Muscle of leg (tissue), 11 donors: ENCODE data around the gene FAM120A. TPM values are rescaled to one million over a fixed set of nuclear protein-coding genes. Genes with fewer than 3 reads are reported as not detected.
A peak's percentile ranks its signal among the peaks of the same experiment; 100 is the strongest.

Experiments used
- DNase-seq: peaks from one replicate; pipeline ENCODE4 v3.0.0; 2013
- H3K27ac ChIP-seq: one replicate; pipeline ENCODE4 v1.5.1; 2013; ENCODE audit warnings: mild to moderate bottlenecking, low read length, control low read depth
- H3K27me3 ChIP-seq: one replicate; pipeline ENCODE4 v1.6.1; 2013; ENCODE audit warnings: low read length; ENCODE audit not compliant: control insufficient read depth, insufficient read depth
- H3K36me3 ChIP-seq: one replicate; pipeline ENCODE4 v1.6.1; 2013; ENCODE audit warnings: low read length; ENCODE audit not compliant: control insufficient read depth, insufficient read depth
- H3K4me1 ChIP-seq: one replicate; pipeline ENCODE4 v1.6.1; 2013; ENCODE audit warnings: low read length; ENCODE audit not compliant: control insufficient read depth, insufficient read depth
- H3K4me3 ChIP-seq: one replicate; pipeline ENCODE4 v1.5.1; 2013; ENCODE audit warnings: low read length, control low read depth
- H3K9me3 ChIP-seq: replicated peaks from 2 replicates; pipeline ENCODE4 v1.6.1; 2013; ENCODE audit warnings: low read depth, low read length; ENCODE audit not compliant: control insufficient read depth
- WGBS: methylation state at CpG from one replicate; pipeline ENCODE4 v1.1.5; 2013; ENCODE audit warnings: missing lambda C conversion rate; ENCODE audit not compliant: insufficient coverage; 5-methylcytosine and 5-hydroxymethylcytosine counted together
- polyA plus RNA-seq, 8 donors: library from polyadenylated mRNA; unstranded; fragments of 120-200 nt; gene quantifications; one replicate each; pipeline versions ENCODE4 v1.2.1 to v1.2.3, GENCODE V29; 2013; ENCODE audit warnings: inconsistent platforms in 1 of 8, low replicate concordance in 1 of 8; ENCODE audit not compliant: insufficient read length in 8 of 8, insufficient read depth in 1 of 8
- total RNA-seq: library from RNA; stranded (reverse); fragments of 120-200 nt; gene quantifications from one replicate; pipeline ENCODE4 v1.2.4, GENCODE V29; 2013

The FAM120A gene
- total and polyA plus RNA-seq, 9 donors, result 45.8 to 68.3 (median 61.3) TPM

- no peak overlapping the region for H3K4me3 ChIP-seq
- DNase-seq, result no peak
- no peaks in the 10 kb centered on the region for H3K9me3 ChIP-seq
- WGBS, result 93% methylated on average over 2 of the region's 4 CpGs
- no peaks in the 10 kb centered on the region for H3K27me3 ChIP-seq
- H3K27ac ChIP-seq, result no peak overlapping the region
- peaks cover 17% of the 10 kb centered on the region for H3K36me3 ChIP-seq
- H3K4me1 ChIP-seq, result no peaks in the 10 kb centered on the region
These were observed 28.8 kb downstream of the FAM120A start for GRCh38 chr9:93480262-93480661.

- Histone ChIP-seq H3K4me3 (no peak overlapping the region), H3K27me3 (no peaks in the 10 kb centered on the region), H3K27ac (no peak overlapping the region), H3K36me3 (peaks cover 19% of the 10 kb centered on the region), H3K9me3 (no peaks in the 10 kb centered on the region), H3K4me1 (no peaks in the 10 kb centered on the region)
- 87% methylated on average over 6 of the region's 7 CpGs for WGBS
- no peak for DNase-seq
These were observed 29.3 kb downstream of the FAM120A start for GRCh38 chr9:93480728-93481324.

GRCh38 chr9:93483497-93483896, 32.0 kb downstream of the FAM120A start:
- Histone ChIP-seq H3K4me1 (no peaks in the 10 kb centered on the region), H3K4me3 (no peak overlapping the region), H3K9me3 (no peaks in the 10 kb centered on the region), H3K36me3 (peaks cover 22% of the 10 kb centered on the region), H3K27me3 (no peaks in the 10 kb centered on the region), H3K27ac (no peak overlapping the region)
- no peak for DNase-seq
- WGBS, result no CpG with 5 or more reads among the region's 2 CpGs

GRCh38 chr9:93486268-93486667, 34.8 kb downstream of the FAM120A start:
- H3K36me3 ChIP-seq, result peaks cover 28% of the 10 kb centered on the region
- no peak overlapping the region for H3K27ac ChIP-seq
- no peak for DNase-seq

GRCh38 chr9:93488244-93488643, 36.8 kb downstream of the FAM120A start:
- no peak for DNase-seq
- Histone ChIP-seq H3K36me3 (peaks cover 28% of the 10 kb centered on the region), H3K27ac (no peak overlapping the region), H3K27me3 (no peaks in the 10 kb centered on the region), H3K4me3 (no peak overlapping the region), H3K9me3 (no peaks in the 10 kb centered on the region), H3K4me1 (no peaks in the 10 kb centered on the region)
- 79% methylated on average over 4 of the region's 5 CpGs for WGBS

More at GRCh38 chr9:93486268-93486667, 34.8 kb downstream of the FAM120A start:
- H3K4me1 ChIP-seq, result no peaks in the 10 kb centered on the region
- H3K9me3 ChIP-seq, result no peaks in the 10 kb centered on the region
- no peak overlapping the region for H3K4me3 ChIP-seq
- H3K27me3 ChIP-seq, result no peaks in the 10 kb centered on the region
- no CpG with 5 or more reads among the region's 1 CpG for WGBS

GRCh38 chr9:93491593-93492232, 40.2 kb downstream of the FAM120A start:
- DNase-seq, result no peak
- no peaks in the 10 kb centered on the region for H3K27me3 ChIP-seq
- no CpG with 5 or more reads among the region's 3 CpGs for WGBS
- no peaks in the 10 kb centered on the region for H3K4me1 ChIP-seq
- no peak overlapping the region for H3K4me3 ChIP-seq
- H3K36me3 ChIP-seq, result peaks cover 34% of the 10 kb centered on the region
- H3K9me3 ChIP-seq, result no peaks in the 10 kb centered on the region
- no peak overlapping the region for H3K27ac ChIP-seq

GRCh38 chr9:93492327-93492726, 40.8 kb downstream of the FAM120A start:
- Histone ChIP-seq H3K4me1 (no peaks in the 10 kb centered on the region), H3K9me3 (no peaks in the 10 kb centered on the region), H3K27ac (no peak overlapping the region), H3K4me3 (no peak overlapping the region), H3K27me3 (no peaks in the 10 kb centered on the region), H3K36me3 (peaks cover 40% of the 10 kb centered on the region)
- peak; percentile 10 for DNase-seq
- WGBS, result 38% methylated on average over 3 of the region's 5 CpGs

- 93% methylated on average over 12 of the region's 12 CpGs for WGBS
These were observed 42.5 kb downstream of the FAM120A start for GRCh38 chr9:93493949-93494348.

GRCh38 chr9:93496285-93496684, 44.8 kb downstream of the FAM120A start:
- Histone ChIP-seq H3K27me3 (no peaks in the 10 kb centered on the region), H3K27ac (no peak overlapping the region), H3K4me1 (peaks cover 3% of the 10 kb centered on the region), H3K36me3 (peaks cover 51% of the 10 kb centered on the region), H3K9me3 (no peaks in the 10 kb centered on the region), H3K4me3 (no peak overlapping the region)
- 86% methylated on average over 3 of the region's 3 CpGs for WGBS
- DNase-seq, result no peak

More at GRCh38 chr9:93493949-93494348, 42.5 kb downstream of the FAM120A start:
- no peaks in the 10 kb centered on the region for H3K9me3 ChIP-seq
- H3K4me3 ChIP-seq, result no peak overlapping the region
- H3K27me3 ChIP-seq, result no peaks in the 10 kb centered on the region
- DNase-seq, result no peak
- no peak overlapping the region for H3K27ac ChIP-seq
- H3K4me1 ChIP-seq, result no peaks in the 10 kb centered on the region
- peaks cover 44% of the 10 kb centered on the region for H3K36me3 ChIP-seq

- no peaks in the 10 kb centered on the region for H3K9me3 ChIP-seq
- no peaks in the 10 kb centered on the region for H3K27me3 ChIP-seq
- H3K27ac ChIP-seq, result no peak overlapping the region
- DNase-seq, result no peak
- peaks cover 3% of the 10 kb centered on the region for H3K4me1 ChIP-seq
- no peak overlapping the region for H3K4me3 ChIP-seq
- WGBS, result 92% methylated on average over 3 of the region's 4 CpGs
- peaks cover 49% of the 10 kb centered on the region for H3K36me3 ChIP-seq
These were observed 49.2 kb downstream of the FAM120A start for GRCh38 chr9:93500571-93501298.
